NCI-H345 treated with DMSO at 0.1 percent for 48 hours (cell line): ENCODE measurements around the gene SRSF1.
"Not testable (repeated sequence)": the region's sequence is repeated elsewhere in the genome, so short reads cannot be mapped to it uniquely, and the experiment has no call there.

Source experiments
- DNase-seq: peaks from one replicate; lab custom pipeline; 2025; ENCODE audit not compliant: unreplicated experiment; lab: John Stamatoyannopoulos, UW

The SRSF1 gene

GRCh38 chr17:58006924-58007780 lies at the start of gene SRSF1:
SRSF1 (minus strand) TSS chr17:58007246; CDS start chr17:58007137, 109 bp downstream.
- peak; percentile 98 for DNase-seq

- no peak for DNase-seq
Measured at GRCh38 chr17:58056476-58056875, 49.4 kb upstream of the SRSF1 start.

- no peak for DNase-seq
Measured at GRCh38 chr17:58054641-58055040, 47.6 kb upstream of the SRSF1 start.

- no peak for DNase-seq
Measured at GRCh38 chr17:58052945-58053715, 46.1 kb upstream of the SRSF1 start.

- DNase-seq: no peak
Measured at GRCh38 chr17:58052407-58052806, 45.4 kb upstream of the SRSF1 start.

- no peak for DNase-seq
Measured at GRCh38 chr17:58051468-58051867, 44.4 kb upstream of the SRSF1 start.

GRCh38 chr17:58050966-58051365 lies 43.9 kb upstream of the SRSF1 start:
- no peak for DNase-seq

- no peak for DNase-seq
Measured at GRCh38 chr17:58049533-58049932, 42.5 kb upstream of the SRSF1 start.

- DNase-seq: no peak
Measured at GRCh38 chr17:58047376-58048150, 40.5 kb upstream of the SRSF1 start.

- no peak for DNase-seq
Measured at GRCh38 chr17:58046239-58047094, 39.4 kb upstream of the SRSF1 start.

GRCh38 chr17:58044256-58044655 lies 37.2 kb upstream of the SRSF1 start:
- DNase-seq: not testable (repeated sequence)

GRCh38 chr17:58043221-58044181 lies 36.5 kb upstream of the SRSF1 start:
- DNase-seq: no peak

- DNase-seq: no peak
Measured at GRCh38 chr17:58041161-58041560, 34.1 kb upstream of the SRSF1 start.

- no peak for DNase-seq
Measured at GRCh38 chr17:58040386-58040785, 33.3 kb upstream of the SRSF1 start.

GRCh38 chr17:58039975-58040374 lies 32.9 kb upstream of the SRSF1 start:
- DNase-seq: no peak

GRCh38 chr17:58032691-58033415 lies 25.8 kb upstream of the SRSF1 start:
- DNase-seq: no peak

GRCh38 chr17:58028578-58028977 lies 21.5 kb upstream of the SRSF1 start:
- DNase-seq: no peak

GRCh38 chr17:58020401-58020800 lies 13.4 kb upstream of the SRSF1 start:
- DNase-seq: peak; percentile 21

GRCh38 chr17:58019521-58019920 lies 12.5 kb upstream of the SRSF1 start:
- no peak for DNase-seq
